Liver (tissue), 9 donors: Measurements from ENCODE around the gene CTXND1. TPM values are rescaled to one million over a fixed set of nuclear protein-coding genes. Genes with fewer than 3 reads are reported as not detected.

Experiments used
- DNase-seq: peaks from one replicate; pipeline ENCODE4 v3.0.0-alpha.2; 2017; ENCODE audit warnings: low spot score
- H3K27ac ChIP-seq, 2 donors: one replicate each; pipeline ENCODE4 v1.7.0; 2013; ENCODE audit warnings: inconsistent platforms in 2 of 2, low read length in 2 of 2, control low read depth in 1 of 2, low read depth in 1 of 2, mild to moderate bottlenecking in 1 of 2
- H3K27me3 ChIP-seq, 4 donors: one replicate each; pipeline versions ENCODE4 v1.6.1 to v1.7.0; 2013; ENCODE audit warnings: low read length in 3 of 4, inconsistent platforms in 1 of 4, mild to moderate bottlenecking in 1 of 4, moderate library complexity in 1 of 4; ENCODE audit not compliant: control insufficient read depth in 4 of 4, insufficient read depth in 4 of 4
- H3K36me3 ChIP-seq, 4 donors: one replicate each; pipeline versions ENCODE4 v1.6.1 to v1.7.0; 2013; ENCODE audit warnings: low read length in 3 of 4, mild to moderate bottlenecking in 3 of 4, low read depth in 1 of 4, moderate library complexity in 1 of 4; ENCODE audit not compliant: control insufficient read depth in 4 of 4, insufficient read depth in 3 of 4
- H3K4me1 ChIP-seq, 4 donors: one replicate each; pipeline versions ENCODE4 v1.6.1 to v1.7.0; 2013; ENCODE audit warnings: low read length in 3 of 4, mild to moderate bottlenecking in 3 of 4, moderate library complexity in 1 of 4; ENCODE audit not compliant: control insufficient read depth in 4 of 4, insufficient read depth in 4 of 4
- H3K4me3 ChIP-seq, 3 donors: one replicate each; pipeline versions ENCODE4 v1.6.1 to v1.7.0; 2013; ENCODE audit warnings: low read length in 3 of 3, control low read depth in 1 of 3, low read depth in 1 of 3, mild to moderate bottlenecking in 1 of 3
- H3K9ac ChIP-seq, 2 donors: one replicate each; pipeline ENCODE4 v1.7.0; 2013; ENCODE audit warnings: low read length in 2 of 2, mild to moderate bottlenecking in 2 of 2, moderate library complexity in 2 of 2, control low read depth in 1 of 2, low read depth in 1 of 2
- H3K9me3 ChIP-seq, 4 donors: one replicate each; pipeline versions ENCODE4 v1.6.1 to v1.7.0; 2013; ENCODE audit warnings: low read length in 3 of 4; ENCODE audit not compliant: control insufficient read depth in 4 of 4
- EGR1 ChIP-seq, 2 donors: IDR thresholded peaks; 2 replicates each; pipeline ENCODE4 v1.6.1; 2016 to 2018; ENCODE audit warnings: antibody characterized with exemption in 2 of 2, low read depth in 2 of 2
- FOXA1 ChIP-seq: IDR thresholded peaks from 2 replicates; pipeline ENCODE4 v1.6.1; 2016; ENCODE audit warnings: antibody characterized with exemption
- GABPA ChIP-seq, 2 donors: IDR thresholded peaks in 1 of 2; conservative IDR thresholded peaks in 1 of 2; 2 replicates each; pipeline ENCODE4 v1.6.1; 2016; ENCODE audit warnings: antibody characterized with exemption in 2 of 2, mild to moderate bottlenecking in 1 of 2, moderate library complexity in 1 of 2
- HNF4A ChIP-seq, 2 donors: conservative IDR thresholded peaks; 2 replicates each; pipeline ENCODE4 v1.6.1; 2016; ENCODE audit warnings: antibody characterized with exemption in 2 of 2, mild to moderate bottlenecking in 2 of 2
- HNF4G ChIP-seq: IDR thresholded peaks from 2 replicates; pipeline ENCODE4 v1.6.1; 2016; ENCODE audit warnings: antibody characterized with exemption
- JUND ChIP-seq, 2 donors: IDR thresholded peaks; 2 replicates each; pipeline ENCODE4 v1.6.1; 2016; ENCODE audit warnings: antibody characterized with exemption in 2 of 2
- NR2F2 ChIP-seq: IDR thresholded peaks from 2 replicates; pipeline ENCODE4 v1.6.1; 2016; ENCODE audit warnings: antibody characterized with exemption
- RAD21 ChIP-seq, 2 donors: IDR thresholded peaks; 2 replicates each; pipeline ENCODE4 v1.6.1; 2016; ENCODE audit warnings: antibody characterized with exemption in 2 of 2, mild to moderate bottlenecking in 2 of 2
- RXRA ChIP-seq, 2 donors: IDR thresholded peaks; 2 replicates each; pipeline ENCODE4 v1.6.1; 2017 to 2018; ENCODE audit warnings: antibody characterized with exemption in 2 of 2, mild to moderate bottlenecking in 1 of 2
- SP1 ChIP-seq: IDR thresholded peaks from 2 replicates; pipeline ENCODE4 v1.6.1; 2018; ENCODE audit warnings: antibody characterized with exemption, mild to moderate bottlenecking
- TAF1 ChIP-seq: conservative IDR thresholded peaks from 2 replicates; pipeline ENCODE4 v1.6.1; 2016; ENCODE audit warnings: antibody characterized with exemption, mild to moderate bottlenecking
- YY1 ChIP-seq: IDR thresholded peaks from 2 replicates; pipeline ENCODE4 v1.6.1; 2016; ENCODE audit warnings: antibody characterized with exemption, mild to moderate bottlenecking
- WGBS: extraction: QIAGEN DNeasy Blood & Tissue Kit; methylation state at CpG from one replicate; pipeline ENCODE4 v1.1.7; 2013; 5-methylcytosine and 5-hydroxymethylcytosine counted together
- polyA plus RNA-seq, 2 donors: library from polyadenylated mRNA; stranded (reverse) in 1 of 2; unstranded in 1 of 2; fragments of 200-250 nt in 1 of 2; fragments of >200 nt in 1 of 2; fragmentation: Nextera tagmentation in 1 of 2; extraction: Ambion mirVana in 1 of 2; gene quantifications; one replicate each; pipeline versions ENCODE4 v1.2.1 to v1.2.3, GENCODE V29; 2013 to 2015
- total RNA-seq, 2 donors: library from RNA; depleted of rRNA; stranded (reverse); fragments of >200 nt; gene quantifications; one replicate each; pipeline ENCODE4 v1.2.3, GENCODE V29; 2014
- TF ChIP-seq, protein P1 (sequence below): IDR thresholded peaks from 2 replicates; pipeline ENCODE4 v1.6.1; 2016; ENCODE audit warnings: antibody characterized with exemption
- TF ChIP-seq, protein P2 (sequence below): IDR thresholded peaks from 2 replicates; pipeline ENCODE4 v1.6.1; 2016; ENCODE audit warnings: antibody characterized with exemption, mild to moderate bottlenecking
- TF ChIP-seq, protein P3 (sequence below): fragments of 150-350 bp; IDR thresholded peaks from 2 replicates; pipeline ENCODE4 v1.5.1; 2017; ENCODE audit warnings: improper control_type of control experiment, low read depth, low read length; ENCODE audit not compliant: missing input control
- TF ChIP-seq, protein P4 (sequence below): IDR thresholded peaks from 2 replicates; pipeline ENCODE4 v1.6.1; 2016; ENCODE audit warnings: antibody characterized with exemption
- TF ChIP-seq, protein P5 (sequence below): IDR thresholded peaks from 2 replicates; pipeline ENCODE4 v1.6.1; 2016; ENCODE audit warnings: antibody characterized with exemption
- donor health status: healthy.
- donor health status: healthy.
- donor health status: healthy.
- donor health status: healthy.
- donor health status: healthy.

Gene CTXND1
- total and polyA plus RNA-seq, 4 donors: 2.9 to 4.1 (median 3.1) TPM

DNA sequence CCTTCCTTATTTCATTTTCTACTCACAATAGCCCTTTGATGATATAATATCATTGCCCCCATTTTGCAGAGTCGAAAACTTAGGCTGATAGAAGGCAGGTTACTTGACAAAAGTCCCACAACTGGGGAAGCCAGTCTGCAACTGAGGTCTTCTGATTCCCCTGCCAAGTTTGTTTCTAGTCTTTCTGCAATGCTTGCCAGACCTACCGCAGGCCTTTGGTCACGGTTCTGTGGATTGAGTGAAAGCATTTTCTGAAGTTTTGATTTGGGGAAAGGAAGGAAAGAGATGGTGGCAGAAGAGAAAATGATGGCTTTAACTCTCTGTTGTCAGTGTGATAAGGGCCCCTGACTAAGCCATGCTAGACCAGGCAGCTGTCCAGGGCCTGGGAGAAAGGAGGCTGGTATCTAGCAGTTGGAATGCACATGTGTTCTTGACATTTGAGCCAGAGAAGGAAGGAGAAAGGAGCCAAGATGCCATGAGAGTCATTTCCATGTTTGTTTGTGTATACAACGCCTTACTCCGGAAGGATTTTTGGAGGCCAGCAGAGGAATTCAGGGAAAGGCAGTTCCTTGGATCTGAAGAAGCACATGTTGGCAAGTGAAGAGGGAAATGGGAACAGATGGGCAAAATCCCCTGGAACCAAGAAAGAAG is 69.3 kb downstream of the CTXND1 start:
- no peak overlapping the region for H3K4me3 ChIP-seq
- H3K9me3 ChIP-seq: no peaks in the 10 kb centered on the region
- WGBS: 79% methylated on average over 5 of the region's 5 CpGs
- TF ChIP-seq FOXA1 (no peak), JUND (IDR thresholded peaks at IDR 0.05) (no peak), TAF1 (no peak), HNF4A (conservative IDR thresholded peaks at IDR 0.05) (no peak), SP1 (no peak), NR2F2 (no peak), YY1 (no peak), RAD21 (IDR thresholded peaks at IDR 0.05) (no peak), GABPA (IDR thresholded peaks at IDR 0.05 in 1 of 2, conservative IDR thresholded peaks at IDR 0.05 in 1 of 2) (no peak), EGR1 (IDR thresholded peaks at IDR 0.05; ENCODE audit: low read depth in 2 of 2) (no peak), HNF4G (no peak), RXRA (IDR thresholded peaks at IDR 0.05) (no peak)
- TF ChIP-seq, protein P1, sequence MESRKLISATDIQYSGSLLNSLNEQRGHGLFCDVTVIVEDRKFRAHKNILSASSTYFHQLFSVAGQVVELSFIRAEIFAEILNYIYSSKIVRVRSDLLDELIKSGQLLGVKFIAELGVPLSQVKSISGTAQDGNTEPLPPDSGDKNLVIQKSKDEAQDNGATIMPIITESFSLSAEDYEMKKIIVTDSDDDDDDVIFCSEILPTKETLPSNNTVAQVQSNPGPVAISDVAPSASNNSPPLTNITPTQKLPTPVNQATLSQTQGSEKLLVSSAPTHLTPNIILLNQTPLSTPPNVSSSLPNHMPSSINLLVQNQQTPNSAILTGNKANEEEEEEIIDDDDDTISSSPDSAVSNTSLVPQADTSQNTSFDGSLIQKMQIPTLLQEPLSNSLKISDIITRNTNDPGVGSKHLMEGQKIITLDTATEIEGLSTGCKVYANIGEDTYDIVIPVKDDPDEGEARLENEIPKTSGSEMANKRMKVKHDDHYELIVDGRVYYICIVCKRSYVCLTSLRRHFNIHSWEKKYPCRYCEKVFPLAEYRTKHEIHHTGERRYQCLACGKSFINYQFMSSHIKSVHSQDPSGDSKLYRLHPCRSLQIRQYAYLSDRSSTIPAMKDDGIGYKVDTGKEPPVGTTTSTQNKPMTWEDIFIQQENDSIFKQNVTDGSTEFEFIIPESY: no peak
- TF ChIP-seq, protein P2, sequence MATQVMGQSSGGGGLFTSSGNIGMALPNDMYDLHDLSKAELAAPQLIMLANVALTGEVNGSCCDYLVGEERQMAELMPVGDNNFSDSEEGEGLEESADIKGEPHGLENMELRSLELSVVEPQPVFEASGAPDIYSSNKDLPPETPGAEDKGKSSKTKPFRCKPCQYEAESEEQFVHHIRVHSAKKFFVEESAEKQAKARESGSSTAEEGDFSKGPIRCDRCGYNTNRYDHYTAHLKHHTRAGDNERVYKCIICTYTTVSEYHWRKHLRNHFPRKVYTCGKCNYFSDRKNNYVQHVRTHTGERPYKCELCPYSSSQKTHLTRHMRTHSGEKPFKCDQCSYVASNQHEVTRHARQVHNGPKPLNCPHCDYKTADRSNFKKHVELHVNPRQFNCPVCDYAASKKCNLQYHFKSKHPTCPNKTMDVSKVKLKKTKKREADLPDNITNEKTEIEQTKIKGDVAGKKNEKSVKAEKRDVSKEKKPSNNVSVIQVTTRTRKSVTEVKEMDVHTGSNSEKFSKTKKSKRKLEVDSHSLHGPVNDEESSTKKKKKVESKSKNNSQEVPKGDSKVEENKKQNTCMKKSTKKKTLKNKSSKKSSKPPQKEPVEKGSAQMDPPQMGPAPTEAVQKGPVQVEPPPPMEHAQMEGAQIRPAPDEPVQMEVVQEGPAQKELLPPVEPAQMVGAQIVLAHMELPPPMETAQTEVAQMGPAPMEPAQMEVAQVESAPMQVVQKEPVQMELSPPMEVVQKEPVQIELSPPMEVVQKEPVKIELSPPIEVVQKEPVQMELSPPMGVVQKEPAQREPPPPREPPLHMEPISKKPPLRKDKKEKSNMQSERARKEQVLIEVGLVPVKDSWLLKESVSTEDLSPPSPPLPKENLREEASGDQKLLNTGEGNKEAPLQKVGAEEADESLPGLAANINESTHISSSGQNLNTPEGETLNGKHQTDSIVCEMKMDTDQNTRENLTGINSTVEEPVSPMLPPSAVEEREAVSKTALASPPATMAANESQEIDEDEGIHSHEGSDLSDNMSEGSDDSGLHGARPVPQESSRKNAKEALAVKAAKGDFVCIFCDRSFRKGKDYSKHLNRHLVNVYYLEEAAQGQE: no peak
- TF ChIP-seq, protein P3, sequence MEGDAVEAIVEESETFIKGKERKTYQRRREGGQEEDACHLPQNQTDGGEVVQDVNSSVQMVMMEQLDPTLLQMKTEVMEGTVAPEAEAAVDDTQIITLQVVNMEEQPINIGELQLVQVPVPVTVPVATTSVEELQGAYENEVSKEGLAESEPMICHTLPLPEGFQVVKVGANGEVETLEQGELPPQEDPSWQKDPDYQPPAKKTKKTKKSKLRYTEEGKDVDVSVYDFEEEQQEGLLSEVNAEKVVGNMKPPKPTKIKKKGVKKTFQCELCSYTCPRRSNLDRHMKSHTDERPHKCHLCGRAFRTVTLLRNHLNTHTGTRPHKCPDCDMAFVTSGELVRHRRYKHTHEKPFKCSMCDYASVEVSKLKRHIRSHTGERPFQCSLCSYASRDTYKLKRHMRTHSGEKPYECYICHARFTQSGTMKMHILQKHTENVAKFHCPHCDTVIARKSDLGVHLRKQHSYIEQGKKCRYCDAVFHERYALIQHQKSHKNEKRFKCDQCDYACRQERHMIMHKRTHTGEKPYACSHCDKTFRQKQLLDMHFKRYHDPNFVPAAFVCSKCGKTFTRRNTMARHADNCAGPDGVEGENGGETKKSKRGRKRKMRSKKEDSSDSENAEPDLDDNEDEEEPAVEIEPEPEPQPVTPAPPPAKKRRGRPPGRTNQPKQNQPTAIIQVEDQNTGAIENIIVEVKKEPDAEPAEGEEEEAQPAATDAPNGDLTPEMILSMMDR: no peak
- TF ChIP-seq, protein P4, sequence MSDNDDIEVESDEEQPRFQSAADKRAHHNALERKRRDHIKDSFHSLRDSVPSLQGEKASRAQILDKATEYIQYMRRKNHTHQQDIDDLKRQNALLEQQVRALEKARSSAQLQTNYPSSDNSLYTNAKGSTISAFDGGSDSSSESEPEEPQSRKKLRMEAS: no peak
- TF ChIP-seq, protein P5, sequence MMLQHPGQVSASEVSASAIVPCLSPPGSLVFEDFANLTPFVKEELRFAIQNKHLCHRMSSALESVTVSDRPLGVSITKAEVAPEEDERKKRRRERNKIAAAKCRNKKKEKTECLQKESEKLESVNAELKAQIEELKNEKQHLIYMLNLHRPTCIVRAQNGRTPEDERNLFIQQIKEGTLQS: no peak
- no peak for DNase-seq
- H3K4me1 ChIP-seq: no peaks in the 10 kb centered on the region
- H3K9ac ChIP-seq: no peak overlapping the region
- H3K27me3 ChIP-seq: no peaks in the 10 kb centered on the region
- H3K27ac ChIP-seq: no peak overlapping the region
- peaks cover 21 to 88% (median 74%) of the 10 kb centered on the region in 4 donors for H3K36me3 ChIP-seq
